Parathyroid adenoma (tissue), 2 donors: ENCODE data around the gene PTPN6.

ENCODE experiments used
- H2AFZ ChIP-seq: fragments of 300-600 bp; sonication (generic); one replicate; pipeline ENCODE4 v1.7.0; 2017; ENCODE audit warnings: antibody characterized with exemption, mild to moderate bottlenecking
- H3K27ac ChIP-seq: fragments of 300-600 bp; sonication (generic); one replicate; pipeline ENCODE4 v1.7.0; 2017
- H3K27me3 ChIP-seq: fragments of 300-600 bp; sonication (generic); one replicate; pipeline ENCODE4 v1.7.0; 2017; ENCODE audit warnings: low read length; ENCODE audit not compliant: control insufficient read depth, insufficient read depth
- H3K36me3 ChIP-seq: fragments of 300-600 bp; sonication (generic); one replicate; pipeline ENCODE4 v1.7.0; 2017; ENCODE audit warnings: low read length; ENCODE audit not compliant: control insufficient read depth, insufficient read depth
- H3K4me1 ChIP-seq: fragments of 300-600 bp; sonication (generic); one replicate; pipeline ENCODE4 v1.7.0; 2017; ENCODE audit warnings: control low read depth
- H3K4me2 ChIP-seq: fragments of 300-600 bp; sonication (generic); one replicate; pipeline ENCODE4 v1.7.0; 2017; ENCODE audit warnings: low read length
- H3K4me3 ChIP-seq: fragments of 300-600 bp; sonication (generic); one replicate; pipeline ENCODE4 v1.7.0; 2017; ENCODE audit warnings: low read depth, low read length
- H3K79me2 ChIP-seq: fragments of 300-600 bp; sonication (generic); one replicate; pipeline ENCODE4 v1.7.0; 2017; ENCODE audit warnings: control low read depth
- H3K9ac ChIP-seq: fragments of 300-600 bp; sonication (generic); one replicate; pipeline ENCODE4 v1.7.0; 2017; ENCODE audit warnings: mild to moderate bottlenecking
- H3K9me3 ChIP-seq: fragments of 300-600 bp; sonication (generic); one replicate; pipeline ENCODE4 v1.7.0; 2017; ENCODE audit warnings: low read length; ENCODE audit not compliant: control insufficient read depth
- CTCF ChIP-seq: fragments of 300-600 bp; sonication (generic); IDR thresholded peaks from one replicate; pipeline ENCODE4 v1.7.0; 2017; ENCODE audit warnings: antibody characterized with exemption, mild to moderate bottlenecking
- donor health status: primary hyperparathyroidism.

PTPN6 gene

DNA sequence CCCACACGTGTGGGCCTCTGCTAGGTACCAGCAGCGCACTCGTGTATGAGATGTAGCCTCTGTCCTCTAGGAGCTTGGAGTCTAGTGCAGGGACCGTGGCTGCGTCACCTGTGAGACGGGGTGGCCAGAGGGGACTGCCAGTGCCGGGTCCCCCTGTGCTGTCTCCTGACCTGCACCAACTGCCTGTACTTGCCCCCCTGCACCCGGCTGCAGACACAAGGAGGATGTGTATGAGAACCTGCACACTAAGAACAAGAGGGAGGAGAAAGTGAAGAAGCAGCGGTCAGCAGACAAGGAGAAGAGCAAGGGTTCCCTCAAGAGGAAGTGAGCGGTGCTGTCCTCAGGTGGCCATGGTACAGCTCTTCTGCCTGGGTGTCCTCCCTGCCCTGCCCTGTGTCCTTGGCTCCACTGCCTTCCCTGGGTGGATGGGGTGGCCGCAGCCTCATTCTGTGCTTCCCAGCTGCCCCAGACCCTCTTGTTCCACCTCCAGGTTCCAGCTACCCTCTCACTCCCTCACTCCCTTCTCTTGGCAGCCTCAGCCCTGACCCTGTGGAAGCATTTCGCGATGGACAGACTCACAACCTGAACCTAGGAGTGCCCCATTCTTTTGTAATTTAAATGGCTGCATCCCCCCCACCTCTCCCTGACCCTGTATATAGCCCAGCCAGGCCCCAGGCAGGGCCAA, 9.6 kb downstream of the PTPN6 start:
- Histone ChIP-seq H3K27me3 (no peaks in the 10 kb centered on the region), H3K27ac (peak overlapping the region; percentile 98), H3K36me3 (no peaks in the 10 kb centered on the region), H2AFZ (no peak overlapping the region), H3K4me1 (peaks cover 34% of the 10 kb centered on the region), H3K9me3 (no peaks in the 10 kb centered on the region), H3K79me2 (peaks cover 23% of the 10 kb centered on the region), H3K9ac (no peak overlapping the region), H3K4me2 (peak overlapping the region; percentile 82), H3K4me3 (peak overlapping the region; percentile 99)
- no peak for TF ChIP-seq CTCF

GRCh38 chr12:6961278-6961694, 10.1 kb downstream of the PTPN6 start:
- no peak for TF ChIP-seq CTCF
- H3K36me3 ChIP-seq, result no peaks in the 10 kb centered on the region
- H3K9me3 ChIP-seq, result no peaks in the 10 kb centered on the region
- H3K27me3 ChIP-seq, result no peaks in the 10 kb centered on the region
- peak overlapping the region; percentile 98 for H3K27ac ChIP-seq
- peaks cover 25% of the 10 kb centered on the region for H3K79me2 ChIP-seq
- H2AFZ ChIP-seq, result peak overlapping the region; percentile 94
- H3K4me2 ChIP-seq, result peak overlapping the region; percentile 82
- peak overlapping the region; percentile 99 for H3K4me3 ChIP-seq
- peaks cover 29% of the 10 kb centered on the region for H3K4me1 ChIP-seq
- no peak overlapping the region for H3K9ac ChIP-seq

GRCh38 chr12:6961695-6962284, 10.6 kb downstream of the PTPN6 start:
- no peaks in the 10 kb centered on the region for H3K36me3 ChIP-seq
- H3K27me3 ChIP-seq, result no peaks in the 10 kb centered on the region
- H3K9ac ChIP-seq, result no peak overlapping the region
- H3K4me2 ChIP-seq, result peak overlapping the region; percentile 82
- H2AFZ ChIP-seq, result peak overlapping the region; percentile 94
- H3K9me3 ChIP-seq, result no peaks in the 10 kb centered on the region
- peak; percentile 51 for TF ChIP-seq CTCF
- peaks cover 30% of the 10 kb centered on the region for H3K79me2 ChIP-seq
- peaks cover 26% of the 10 kb centered on the region for H3K4me1 ChIP-seq
- H3K27ac ChIP-seq, result peak overlapping the region; percentile 98
- peak overlapping the region; percentile 99 for H3K4me3 ChIP-seq

DNA sequence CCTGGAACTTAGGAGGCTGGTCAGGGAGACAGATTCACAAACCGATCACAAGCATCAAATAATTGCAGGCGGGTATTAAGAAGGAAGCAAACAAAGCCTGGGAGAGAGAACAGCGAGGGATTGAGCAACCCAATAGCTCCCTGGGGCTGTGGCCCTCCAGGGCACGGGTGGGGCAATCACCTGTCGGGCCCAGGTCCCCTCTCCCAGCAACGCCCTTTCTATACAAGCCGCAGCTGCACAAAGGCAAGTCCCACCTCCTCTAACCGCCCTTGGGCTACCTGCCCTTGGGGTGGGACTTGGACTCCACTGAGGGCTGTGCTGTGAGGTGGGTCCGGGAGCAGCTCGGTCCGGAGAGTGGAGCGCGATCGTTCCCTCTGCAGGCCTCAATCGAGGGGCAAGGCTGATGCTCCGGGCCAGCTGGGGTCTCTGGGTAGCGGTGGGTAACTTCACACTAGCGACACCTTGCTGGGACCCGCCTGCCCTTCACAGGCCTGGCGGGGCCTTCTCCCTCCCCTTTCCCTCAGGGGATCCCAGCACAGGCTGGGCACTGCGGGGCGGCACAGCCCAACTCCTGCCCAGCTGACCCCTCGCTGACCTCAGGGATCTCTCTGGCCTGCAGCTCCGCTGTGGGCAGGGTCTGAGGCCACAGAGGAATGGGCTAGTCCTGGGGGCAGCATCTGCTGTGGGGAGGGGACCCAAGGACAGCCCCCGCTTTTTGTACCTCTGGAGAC, 11.3 kb downstream of the PTPN6 start:
- no peaks in the 10 kb centered on the region for H3K9me3 ChIP-seq
- peak overlapping the region; percentile 82 for H3K4me2 ChIP-seq
- H3K4me3 ChIP-seq, result peak overlapping the region; percentile 99
- H3K9ac ChIP-seq, result peak overlapping the region; percentile 100
- peaks cover 21% of the 10 kb centered on the region for H3K4me1 ChIP-seq
- H3K27ac ChIP-seq, result peak overlapping the region; percentile 98
- peaks cover 34% of the 10 kb centered on the region for H3K79me2 ChIP-seq
- no peak for TF ChIP-seq CTCF
- H2AFZ ChIP-seq, result peak overlapping the region; percentile 94
- H3K27me3 ChIP-seq, result no peaks in the 10 kb centered on the region
- no peaks in the 10 kb centered on the region for H3K36me3 ChIP-seq
